Fibroblast of lung (primary cell): ENCODE results near the gene SP8.

ENCODE experiments used
- EZH2 ChIP-seq: IDR thresholded peaks from 2 replicates; pipeline ENCODE4 v1.5.1; 2012; ENCODE audit warnings: low read length, control low read depth, mild to moderate bottlenecking; ENCODE audit errors: missing control alignments
- TF ChIP-seq, protein P1 (sequence below), 2 donors: IDR thresholded peaks in 1 of 2; conservative IDR thresholded peaks in 1 of 2; 1 replicate in 1 of 2; 2 replicates in 1 of 2; pipeline ENCODE4 v1.5.1; 2011 to 2012; ENCODE audit warnings: low read length in 2 of 2, control low read depth in 1 of 2, inconsistent platforms in 1 of 2, low read depth in 1 of 2, mild to moderate bottlenecking in 1 of 2

DNA sequence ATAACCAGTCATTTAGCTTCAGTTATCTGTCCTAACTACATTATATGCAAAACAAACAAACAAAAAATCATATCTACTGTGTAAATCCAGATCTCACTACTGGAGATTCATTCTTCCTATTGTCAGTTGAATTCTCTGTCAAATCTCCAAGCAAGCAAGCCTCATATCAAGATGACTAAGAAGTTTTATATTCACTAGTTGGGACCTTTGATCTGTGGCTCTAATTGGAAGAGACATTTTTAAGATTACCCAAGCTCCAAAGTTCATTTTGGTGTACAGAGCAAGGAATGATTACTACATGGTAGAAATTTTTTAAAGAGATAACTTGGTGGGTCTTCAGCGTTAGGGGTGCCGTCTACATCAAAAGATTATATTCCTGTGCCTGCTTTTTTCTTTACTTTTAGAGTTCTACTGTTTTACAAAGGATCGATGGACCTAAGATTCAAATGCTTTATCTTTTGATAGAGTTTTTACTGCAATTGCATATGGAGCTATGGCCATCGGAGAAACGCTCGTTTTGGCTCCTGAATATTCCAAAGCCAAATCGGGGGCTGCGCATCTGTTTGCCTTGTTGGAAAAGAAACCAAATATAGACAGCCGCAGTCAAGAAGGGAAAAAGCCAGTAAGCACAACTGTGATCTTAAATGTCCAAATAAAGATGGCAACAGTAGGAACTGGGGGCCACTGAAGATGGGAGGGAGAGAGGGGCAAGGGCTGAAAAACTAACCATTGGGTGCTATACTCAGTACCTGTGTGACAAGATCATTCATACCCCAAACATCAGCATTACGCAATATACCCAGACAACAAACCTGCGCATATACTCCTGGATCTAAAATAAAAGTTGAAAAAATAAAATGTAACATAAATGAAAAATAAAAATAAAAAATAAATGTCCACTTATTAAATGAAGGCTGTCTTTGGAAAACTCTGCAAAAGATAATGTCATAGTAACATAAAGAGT is 47.9 kb downstream of the SP8 start:
- TF ChIP-seq, protein P1, sequence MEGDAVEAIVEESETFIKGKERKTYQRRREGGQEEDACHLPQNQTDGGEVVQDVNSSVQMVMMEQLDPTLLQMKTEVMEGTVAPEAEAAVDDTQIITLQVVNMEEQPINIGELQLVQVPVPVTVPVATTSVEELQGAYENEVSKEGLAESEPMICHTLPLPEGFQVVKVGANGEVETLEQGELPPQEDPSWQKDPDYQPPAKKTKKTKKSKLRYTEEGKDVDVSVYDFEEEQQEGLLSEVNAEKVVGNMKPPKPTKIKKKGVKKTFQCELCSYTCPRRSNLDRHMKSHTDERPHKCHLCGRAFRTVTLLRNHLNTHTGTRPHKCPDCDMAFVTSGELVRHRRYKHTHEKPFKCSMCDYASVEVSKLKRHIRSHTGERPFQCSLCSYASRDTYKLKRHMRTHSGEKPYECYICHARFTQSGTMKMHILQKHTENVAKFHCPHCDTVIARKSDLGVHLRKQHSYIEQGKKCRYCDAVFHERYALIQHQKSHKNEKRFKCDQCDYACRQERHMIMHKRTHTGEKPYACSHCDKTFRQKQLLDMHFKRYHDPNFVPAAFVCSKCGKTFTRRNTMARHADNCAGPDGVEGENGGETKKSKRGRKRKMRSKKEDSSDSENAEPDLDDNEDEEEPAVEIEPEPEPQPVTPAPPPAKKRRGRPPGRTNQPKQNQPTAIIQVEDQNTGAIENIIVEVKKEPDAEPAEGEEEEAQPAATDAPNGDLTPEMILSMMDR (conservative IDR thresholded peaks at IDR 0.05 in 1 of 2, IDR thresholded peaks at IDR 0.05 in 1 of 2; ENCODE audit: low read depth in 1 of 2, low read length in 2 of 2): no peak
- no peak for TF ChIP-seq EZH2
